Measurements from ENCODE around the gene GNPAT. TPM values are rescaled to one million over a fixed set of nuclear protein-coding genes. Genes with fewer than 3 reads are reported as not detected.

Gene GNPAT
- total and polyA plus RNA-seq, 2 experiments from 2014 or later = 32.8 to 45.4 TPM

DNA sequence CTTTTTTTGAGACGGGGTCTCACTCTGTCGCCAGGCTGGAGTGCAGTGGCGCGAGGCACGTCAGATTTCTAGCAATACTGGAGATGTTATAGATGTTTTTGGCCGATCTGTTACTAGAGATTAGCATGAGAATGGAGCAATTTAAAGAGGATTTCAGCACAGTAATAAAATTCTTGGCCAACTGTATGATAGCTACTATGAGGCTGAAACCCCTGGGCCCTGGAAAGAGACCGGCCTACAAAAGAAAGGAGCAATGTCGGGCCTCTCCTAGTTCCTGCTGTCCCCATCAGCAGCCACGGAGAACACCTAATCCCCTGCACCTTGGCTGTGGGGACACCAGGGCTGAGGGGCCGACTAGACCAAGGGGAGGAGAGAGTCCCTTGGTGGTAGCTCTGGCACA, 9.5 kb upstream of the GNPAT start (continued):
- TF ChIP-seq, protein P1, sequence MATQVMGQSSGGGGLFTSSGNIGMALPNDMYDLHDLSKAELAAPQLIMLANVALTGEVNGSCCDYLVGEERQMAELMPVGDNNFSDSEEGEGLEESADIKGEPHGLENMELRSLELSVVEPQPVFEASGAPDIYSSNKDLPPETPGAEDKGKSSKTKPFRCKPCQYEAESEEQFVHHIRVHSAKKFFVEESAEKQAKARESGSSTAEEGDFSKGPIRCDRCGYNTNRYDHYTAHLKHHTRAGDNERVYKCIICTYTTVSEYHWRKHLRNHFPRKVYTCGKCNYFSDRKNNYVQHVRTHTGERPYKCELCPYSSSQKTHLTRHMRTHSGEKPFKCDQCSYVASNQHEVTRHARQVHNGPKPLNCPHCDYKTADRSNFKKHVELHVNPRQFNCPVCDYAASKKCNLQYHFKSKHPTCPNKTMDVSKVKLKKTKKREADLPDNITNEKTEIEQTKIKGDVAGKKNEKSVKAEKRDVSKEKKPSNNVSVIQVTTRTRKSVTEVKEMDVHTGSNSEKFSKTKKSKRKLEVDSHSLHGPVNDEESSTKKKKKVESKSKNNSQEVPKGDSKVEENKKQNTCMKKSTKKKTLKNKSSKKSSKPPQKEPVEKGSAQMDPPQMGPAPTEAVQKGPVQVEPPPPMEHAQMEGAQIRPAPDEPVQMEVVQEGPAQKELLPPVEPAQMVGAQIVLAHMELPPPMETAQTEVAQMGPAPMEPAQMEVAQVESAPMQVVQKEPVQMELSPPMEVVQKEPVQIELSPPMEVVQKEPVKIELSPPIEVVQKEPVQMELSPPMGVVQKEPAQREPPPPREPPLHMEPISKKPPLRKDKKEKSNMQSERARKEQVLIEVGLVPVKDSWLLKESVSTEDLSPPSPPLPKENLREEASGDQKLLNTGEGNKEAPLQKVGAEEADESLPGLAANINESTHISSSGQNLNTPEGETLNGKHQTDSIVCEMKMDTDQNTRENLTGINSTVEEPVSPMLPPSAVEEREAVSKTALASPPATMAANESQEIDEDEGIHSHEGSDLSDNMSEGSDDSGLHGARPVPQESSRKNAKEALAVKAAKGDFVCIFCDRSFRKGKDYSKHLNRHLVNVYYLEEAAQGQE (IDR thresholded peaks at IDR 0.05; ENCODE audit: unreplicated experiment) = no peak
- no peak for TF ChIP-seq ZNF331 (CRISPR knock-in tag; IDR thresholded peaks at IDR 0.05; ENCODE audit: low read depth)
- TF ChIP-seq CREB1 (CRISPR knock-in tag; IDR thresholded peaks at IDR 0.05; ENCODE audit: low read depth) = no peak
- TF ChIP-seq, protein P2, sequence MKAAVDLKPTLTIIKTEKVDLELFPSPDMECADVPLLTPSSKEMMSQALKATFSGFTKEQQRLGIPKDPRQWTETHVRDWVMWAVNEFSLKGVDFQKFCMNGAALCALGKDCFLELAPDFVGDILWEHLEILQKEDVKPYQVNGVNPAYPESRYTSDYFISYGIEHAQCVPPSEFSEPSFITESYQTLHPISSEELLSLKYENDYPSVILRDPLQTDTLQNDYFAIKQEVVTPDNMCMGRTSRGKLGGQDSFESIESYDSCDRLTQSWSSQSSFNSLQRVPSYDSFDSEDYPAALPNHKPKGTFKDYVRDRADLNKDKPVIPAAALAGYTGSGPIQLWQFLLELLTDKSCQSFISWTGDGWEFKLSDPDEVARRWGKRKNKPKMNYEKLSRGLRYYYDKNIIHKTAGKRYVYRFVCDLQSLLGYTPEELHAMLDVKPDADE (IDR thresholded peaks at IDR 0.05) = no peak

DNA sequence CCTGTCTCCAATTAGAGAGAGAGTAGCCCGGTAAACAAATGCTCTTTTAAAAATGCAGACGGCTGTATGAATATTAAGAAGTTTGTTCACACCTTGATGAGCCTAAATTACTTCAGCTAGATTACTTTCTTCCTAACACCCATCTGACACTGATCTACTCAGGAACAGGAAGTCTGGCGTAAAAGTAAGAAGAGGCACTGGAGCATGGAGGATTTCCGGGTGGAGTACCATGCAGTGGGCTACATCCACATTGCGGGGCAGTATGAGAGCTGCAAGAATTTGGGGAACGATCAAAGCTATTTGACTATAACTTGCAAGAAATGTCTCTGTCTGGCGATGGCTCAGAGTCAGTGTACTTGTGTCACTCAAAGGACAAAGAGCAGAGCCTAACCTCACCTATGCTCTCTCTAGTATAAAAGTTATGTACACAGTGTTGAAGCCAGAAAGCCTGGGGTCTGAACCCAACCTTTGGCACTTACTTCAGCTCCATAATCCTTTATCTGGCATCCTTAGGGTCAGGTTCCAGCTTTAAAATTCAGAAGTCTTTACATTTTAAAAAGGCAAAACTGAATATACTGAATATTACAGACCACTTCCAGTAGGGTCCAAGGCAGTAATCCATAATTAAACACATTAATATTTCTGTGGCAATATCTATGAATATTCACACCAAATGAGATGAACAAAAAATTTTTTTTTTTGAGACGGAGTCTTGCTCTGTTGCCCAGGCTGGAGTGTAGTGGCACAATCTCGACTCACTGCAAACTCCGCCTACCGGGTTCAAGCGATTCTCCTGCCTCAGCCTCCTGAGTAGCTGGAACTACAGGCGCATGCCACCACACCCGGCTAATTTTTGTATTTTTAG, 7.9 kb upstream of the GNPAT start:
- H3K27me3 ChIP-seq (ENCODE audit: insufficient read depth) = no peaks in the 10 kb centered on the region
- H3K27ac ChIP-seq (ENCODE audit: low read depth) = no peak overlapping the region
- no peak overlapping the region for H3K27ac Mint-ChIP-seq
- TF ChIP-seq STAT1 (IDR thresholded peaks at IDR 0.05; ENCODE audit: unreplicated experiment) (no peak), ZNF114 (CRISPR knock-in tag; IDR thresholded peaks at IDR 0.05) (no peak)
- TF ChIP-seq, protein P3, sequence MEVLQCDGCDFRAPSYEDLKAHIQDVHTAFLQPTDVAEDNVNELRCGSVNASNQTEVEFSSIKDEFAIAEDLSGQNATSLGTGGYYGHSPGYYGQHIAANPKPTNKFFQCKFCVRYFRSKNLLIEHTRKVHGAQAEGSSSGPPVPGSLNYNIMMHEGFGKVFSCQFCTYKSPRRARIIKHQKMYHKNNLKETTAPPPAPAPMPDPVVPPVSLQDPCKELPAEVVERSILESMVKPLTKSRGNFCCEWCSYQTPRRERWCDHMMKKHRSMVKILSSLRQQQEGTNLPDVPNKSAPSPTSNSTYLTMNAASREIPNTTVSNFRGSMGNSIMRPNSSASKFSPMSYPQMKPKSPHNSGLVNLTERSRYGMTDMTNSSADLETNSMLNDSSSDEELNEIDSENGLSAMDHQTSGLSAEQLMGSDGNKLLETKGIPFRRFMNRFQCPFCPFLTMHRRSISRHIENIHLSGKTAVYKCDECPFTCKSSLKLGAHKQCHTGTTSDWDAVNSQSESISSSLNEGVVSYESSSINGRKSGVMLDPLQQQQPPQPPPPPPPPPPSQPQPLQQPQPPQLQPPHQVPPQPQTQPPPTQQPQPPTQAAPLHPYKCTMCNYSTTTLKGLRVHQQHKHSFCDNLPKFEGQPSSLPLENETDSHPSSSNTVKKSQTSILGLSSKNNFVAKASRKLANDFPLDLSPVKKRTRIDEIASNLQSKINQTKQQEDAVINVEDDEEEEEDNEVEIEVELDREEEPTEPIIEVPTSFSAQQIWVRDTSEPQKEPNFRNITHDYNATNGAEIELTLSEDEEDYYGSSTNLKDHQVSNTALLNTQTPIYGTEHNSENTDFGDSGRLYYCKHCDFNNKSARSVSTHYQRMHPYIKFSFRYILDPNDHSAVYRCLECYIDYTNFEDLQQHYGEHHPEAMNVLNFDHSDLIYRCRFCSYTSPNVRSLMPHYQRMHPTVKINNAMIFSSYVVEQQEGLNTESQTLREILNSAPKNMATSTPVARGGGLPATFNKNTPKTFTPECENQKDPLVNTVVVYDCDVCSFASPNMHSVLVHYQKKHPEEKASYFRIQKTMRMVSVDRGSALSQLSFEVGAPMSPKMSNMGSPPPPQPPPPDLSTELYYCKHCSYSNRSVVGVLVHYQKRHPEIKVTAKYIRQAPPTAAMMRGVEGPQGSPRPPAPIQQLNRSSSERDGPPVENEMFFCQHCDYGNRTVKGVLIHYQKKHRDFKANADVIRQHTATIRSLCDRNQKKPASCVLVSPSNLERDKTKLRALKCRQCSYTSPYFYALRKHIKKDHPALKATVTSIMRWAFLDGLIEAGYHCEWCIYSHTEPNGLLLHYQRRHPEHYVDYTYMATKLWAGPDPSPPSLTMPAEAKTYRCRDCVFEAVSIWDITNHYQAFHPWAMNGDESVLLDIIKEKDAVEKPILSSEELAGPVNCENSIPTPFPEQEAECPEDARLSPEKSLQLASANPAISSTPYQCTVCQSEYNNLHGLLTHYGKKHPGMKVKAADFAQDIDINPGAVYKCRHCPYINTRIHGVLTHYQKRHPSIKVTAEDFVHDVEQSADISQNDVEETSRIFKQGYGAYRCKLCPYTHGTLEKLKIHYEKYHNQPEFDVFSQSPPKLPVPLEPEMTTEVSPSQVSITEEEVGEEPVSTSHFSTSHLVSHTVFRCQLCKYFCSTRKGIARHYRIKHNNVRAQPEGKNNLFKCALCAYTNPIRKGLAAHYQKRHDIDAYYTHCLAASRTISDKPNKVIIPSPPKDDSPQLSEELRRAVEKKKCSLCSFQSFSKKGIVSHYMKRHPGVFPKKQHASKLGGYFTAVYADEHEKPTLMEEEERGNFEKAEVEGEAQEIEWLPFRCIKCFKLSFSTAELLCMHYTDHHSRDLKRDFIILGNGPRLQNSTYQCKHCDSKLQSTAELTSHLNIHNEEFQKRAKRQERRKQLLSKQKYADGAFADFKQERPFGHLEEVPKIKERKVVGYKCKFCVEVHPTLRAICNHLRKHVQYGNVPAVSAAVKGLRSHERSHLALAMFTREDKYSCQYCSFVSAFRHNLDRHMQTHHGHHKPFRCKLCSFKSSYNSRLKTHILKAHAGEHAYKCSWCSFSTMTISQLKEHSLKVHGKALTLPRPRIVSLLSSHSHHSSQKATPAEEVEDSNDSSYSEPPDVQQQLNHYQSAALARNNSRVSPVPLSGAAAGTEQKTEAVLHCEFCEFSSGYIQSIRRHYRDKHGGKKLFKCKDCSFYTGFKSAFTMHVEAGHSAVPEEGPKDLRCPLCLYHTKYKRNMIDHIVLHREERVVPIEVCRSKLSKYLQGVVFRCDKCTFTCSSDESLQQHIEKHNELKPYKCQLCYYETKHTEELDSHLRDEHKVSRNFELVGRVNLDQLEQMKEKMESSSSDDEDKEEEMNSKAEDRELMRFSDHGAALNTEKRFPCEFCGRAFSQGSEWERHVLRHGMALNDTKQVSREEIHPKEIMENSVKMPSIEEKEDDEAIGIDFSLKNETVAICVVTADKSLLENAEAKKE (CRISPR knock-in tag; IDR thresholded peaks at IDR 0.05) = no peak
- ATAC-seq (no peak), DNase-seq (ENCODE audit: low spot score) (no peak)
- H3K4me2 ChIP-seq = no peak overlapping the region
- H3K36me3 Mint-ChIP-seq (ENCODE audit: low read depth) = peaks cover 6% of the 10 kb centered on the region; the same call in 2 of the 3 replicates
- H3K4me1 Mint-ChIP-seq = no peaks in the 10 kb centered on the region
- H3K36me3 ChIP-seq (ENCODE audit: insufficient read depth) = no peaks in the 10 kb centered on the region
- no peaks in the 10 kb centered on the region for H3F3A ChIP-seq (replicated peaks; ENCODE audit: low read depth)
- H3K27me3 Mint-ChIP-seq (ENCODE audit: insufficient read depth, low read depth, poor library complexity) = no peaks in the 10 kb centered on the region
- no peaks in the 10 kb centered on the region for H3K9me2 ChIP-seq (ENCODE audit: insufficient read depth)
- no peak overlapping the region for H3K4me3 Mint-ChIP-seq
- H2AFZ ChIP-seq = no peak overlapping the region
- no peak overlapping the region for H3K4me3 ChIP-seq
- H3K4me1 ChIP-seq (ENCODE audit: insufficient read depth) = no peaks in the 10 kb centered on the region
- no peaks in the 10 kb centered on the region for H3K9me3 Mint-ChIP-seq
- H3K79me2 ChIP-seq (replicated peaks; ENCODE audit: insufficient read depth) = no peaks in the 10 kb centered on the region
- H4K20me1 ChIP-seq (replicated peaks; ENCODE audit: insufficient read depth) = peaks cover 9% of the 10 kb centered on the region

Measured in GM23338 (cell line).